Glutamatergic neuron (in vitro differentiated cells): ENCODE results near the gene FMC1. TPM values are rescaled to one million over a fixed set of nuclear protein-coding genes. Genes with fewer than 3 reads are reported as not detected.
"Not testable (repeated sequence)": the region's sequence is repeated elsewhere in the genome, so short reads cannot be mapped to it uniquely, and the experiment has no call there.

ENCODE experiments used
- DNase-seq: peaks from one replicate; pipeline ENCODE4 v3.0.0; 2022
- H3K27ac Mint-ChIP-seq: one replicate; pipeline ENCODE4 v1.8.0; 2020; ENCODE audit warnings: mild to moderate bottlenecking, mixed read lengths, inconsistent platforms; ENCODE audit not compliant: unreplicated experiment
- H3K27me3 Mint-ChIP-seq: one replicate; pipeline ENCODE4 v1.8.0; 2020; ENCODE audit warnings: mild to moderate bottlenecking, moderate library complexity, mixed read lengths, inconsistent platforms; ENCODE audit not compliant: unreplicated experiment
- H3K36me3 Mint-ChIP-seq: one replicate; pipeline ENCODE4 v1.8.0; 2020; ENCODE audit warnings: mild to moderate bottlenecking, mixed read lengths, inconsistent platforms; ENCODE audit not compliant: unreplicated experiment
- H3K4me1 Mint-ChIP-seq: one replicate; pipeline ENCODE4 v1.8.0; 2020; ENCODE audit warnings: mild to moderate bottlenecking, low read depth, mixed read lengths, inconsistent platforms; ENCODE audit not compliant: unreplicated experiment
- H3K4me3 Mint-ChIP-seq: one replicate; pipeline ENCODE4 v1.8.0; 2020; ENCODE audit warnings: mild to moderate bottlenecking, mixed read lengths, inconsistent platforms; ENCODE audit not compliant: unreplicated experiment
- H3K9me3 Mint-ChIP-seq: one replicate; pipeline ENCODE4 v1.8.0; 2020; ENCODE audit warnings: mild to moderate bottlenecking, moderate library complexity, mixed read lengths, inconsistent platforms; ENCODE audit not compliant: unreplicated experiment
- total RNA-seq: library from RNA; stranded (reverse); fragmentation: NEBNext Ultra II Directional; extraction: Animal tissue kit (Norgen Biotek cat#: 25700); gene quantifications from one replicate; pipeline ENCODE4 v1.2.1, GENCODE V29; 2021; ENCODE audit not compliant: unreplicated experiment
- TF ChIP-seq, protein P1 (sequence below): fragments of 200-600 bp; sonication (generic); IDR thresholded peaks from one replicate; pipeline ENCODE4 v1.5.0; 2021; ENCODE audit not compliant: partially characterized antibody, unreplicated experiment

The FMC1 gene
- total RNA-seq, 1 donor from 2014 or later, result 40.1 TPM

DNA sequence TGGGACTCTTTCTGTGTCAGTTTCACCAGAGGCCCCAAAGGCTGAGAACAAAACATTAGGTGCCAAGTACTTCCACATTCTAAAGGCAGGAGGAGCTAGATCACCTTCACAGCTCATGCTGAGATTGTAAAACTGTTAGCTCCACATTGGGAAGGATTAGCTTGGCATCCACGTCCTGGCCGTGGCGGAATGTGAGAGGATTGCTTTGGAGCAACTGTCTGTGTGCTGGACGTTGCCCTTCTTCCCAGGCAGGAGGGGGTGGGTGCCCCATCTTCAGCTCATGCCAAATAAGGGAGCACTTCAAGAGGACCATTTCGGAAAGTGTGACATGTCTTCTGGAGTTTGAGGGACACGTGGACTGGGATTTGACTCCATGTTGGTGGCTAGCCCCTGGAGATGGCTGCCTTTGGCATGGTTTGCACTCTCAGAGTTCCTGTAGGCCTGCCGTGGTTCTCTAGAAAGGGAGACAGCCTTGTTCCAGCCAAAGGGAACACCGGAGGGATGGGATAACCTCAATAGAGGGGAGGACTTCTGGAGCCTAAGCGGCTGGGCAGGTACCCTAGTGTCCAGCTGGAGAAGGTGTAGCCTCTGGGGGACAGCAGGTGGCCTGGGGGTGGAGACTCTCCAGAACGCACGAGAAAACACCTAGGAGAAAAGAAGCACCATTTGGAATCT is 19.9 kb upstream of the FMC1 start:
- Mint-ChIP-seq H3K27ac (no peak overlapping the region), H3K27me3 (no peaks in the 10 kb centered on the region), H3K9me3 (no peaks in the 10 kb centered on the region), H3K4me1 (no peaks in the 10 kb centered on the region), H3K36me3 (no peaks in the 10 kb centered on the region), H3K4me3 (no peak overlapping the region)
- TF ChIP-seq, protein P1, sequence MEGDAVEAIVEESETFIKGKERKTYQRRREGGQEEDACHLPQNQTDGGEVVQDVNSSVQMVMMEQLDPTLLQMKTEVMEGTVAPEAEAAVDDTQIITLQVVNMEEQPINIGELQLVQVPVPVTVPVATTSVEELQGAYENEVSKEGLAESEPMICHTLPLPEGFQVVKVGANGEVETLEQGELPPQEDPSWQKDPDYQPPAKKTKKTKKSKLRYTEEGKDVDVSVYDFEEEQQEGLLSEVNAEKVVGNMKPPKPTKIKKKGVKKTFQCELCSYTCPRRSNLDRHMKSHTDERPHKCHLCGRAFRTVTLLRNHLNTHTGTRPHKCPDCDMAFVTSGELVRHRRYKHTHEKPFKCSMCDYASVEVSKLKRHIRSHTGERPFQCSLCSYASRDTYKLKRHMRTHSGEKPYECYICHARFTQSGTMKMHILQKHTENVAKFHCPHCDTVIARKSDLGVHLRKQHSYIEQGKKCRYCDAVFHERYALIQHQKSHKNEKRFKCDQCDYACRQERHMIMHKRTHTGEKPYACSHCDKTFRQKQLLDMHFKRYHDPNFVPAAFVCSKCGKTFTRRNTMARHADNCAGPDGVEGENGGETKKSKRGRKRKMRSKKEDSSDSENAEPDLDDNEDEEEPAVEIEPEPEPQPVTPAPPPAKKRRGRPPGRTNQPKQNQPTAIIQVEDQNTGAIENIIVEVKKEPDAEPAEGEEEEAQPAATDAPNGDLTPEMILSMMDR, result no peak
- no peak for DNase-seq

DNA sequence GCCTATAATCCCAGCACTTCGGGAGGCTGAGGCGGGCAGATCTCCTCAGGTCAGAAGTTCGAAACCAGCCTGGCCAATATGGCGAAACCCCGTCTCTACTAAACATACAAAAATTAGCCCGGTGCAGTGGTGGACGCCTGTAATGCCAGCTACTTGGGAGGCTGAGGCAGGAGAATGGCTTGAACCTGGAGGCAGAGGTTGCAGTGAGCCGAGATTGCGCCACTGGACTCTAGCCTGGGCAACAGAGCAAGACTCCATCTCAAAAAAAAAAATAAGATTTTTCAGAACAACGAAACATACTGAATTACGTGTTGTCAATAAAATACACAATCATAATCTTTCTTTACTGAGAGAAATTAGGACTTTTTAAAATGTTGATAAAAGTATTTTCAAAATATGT is 16.4 kb upstream of the FMC1 start:
- not testable (repeated sequence) for H3K27me3 Mint-ChIP-seq, H3K4me1 Mint-ChIP-seq, DNase-seq, H3K36me3 Mint-ChIP-seq, H3K4me3 Mint-ChIP-seq, H3K27ac Mint-ChIP-seq, H3K9me3 Mint-ChIP-seq

DNA sequence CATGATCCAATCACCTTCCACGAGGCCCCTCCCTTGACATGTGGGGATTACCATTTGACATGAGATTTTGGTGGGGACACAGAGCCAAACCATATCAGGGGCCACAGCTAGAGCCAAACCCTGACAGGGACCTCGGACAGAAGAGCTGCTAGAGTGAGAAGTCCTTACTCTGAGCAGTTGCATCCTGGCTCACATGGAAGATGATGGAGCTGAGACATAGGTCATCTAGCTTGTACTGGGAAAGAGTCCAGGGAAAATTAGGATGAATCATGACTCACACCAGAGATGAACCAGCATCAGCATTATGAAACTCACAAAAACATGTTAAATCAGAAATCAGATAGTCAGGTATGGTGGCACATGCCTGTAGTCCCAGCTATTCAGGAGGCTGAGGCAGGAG is 12.8 kb upstream of the FMC1 start:
- no peak overlapping the region for H3K4me3 Mint-ChIP-seq
- H3K27me3 Mint-ChIP-seq, result peaks cover 1% of the 10 kb centered on the region
- TF ChIP-seq, protein P1, result no peak
- no peaks in the 10 kb centered on the region for H3K4me1 Mint-ChIP-seq
- H3K9me3 Mint-ChIP-seq, result no peaks in the 10 kb centered on the region
- no peak overlapping the region for H3K27ac Mint-ChIP-seq
- no peaks in the 10 kb centered on the region for H3K36me3 Mint-ChIP-seq
- DNase-seq, result no peak

DNA sequence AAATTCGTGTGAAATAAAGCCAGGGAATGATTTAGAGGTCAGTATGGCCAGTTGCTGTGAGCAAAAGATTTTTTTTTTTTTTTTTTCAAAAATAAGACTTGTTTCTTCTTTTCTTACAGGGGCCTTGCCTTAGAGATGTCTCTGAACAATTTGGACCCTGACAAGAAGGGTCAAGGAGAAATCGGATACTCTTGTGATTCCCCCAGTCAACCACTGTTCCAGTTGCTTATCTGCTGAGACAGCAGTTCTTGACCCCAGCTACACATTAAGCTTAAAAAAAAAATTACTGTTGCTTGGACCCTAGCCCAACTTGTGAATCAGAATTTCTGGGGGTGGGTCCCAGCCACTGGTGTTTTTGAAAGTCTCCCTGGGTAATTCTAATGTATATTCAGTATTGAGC is 12.0 kb upstream of the FMC1 start:
- DNase-seq, result no peak
- Mint-ChIP-seq H3K27ac (no peak overlapping the region), H3K36me3 (no peaks in the 10 kb centered on the region)

DNA sequence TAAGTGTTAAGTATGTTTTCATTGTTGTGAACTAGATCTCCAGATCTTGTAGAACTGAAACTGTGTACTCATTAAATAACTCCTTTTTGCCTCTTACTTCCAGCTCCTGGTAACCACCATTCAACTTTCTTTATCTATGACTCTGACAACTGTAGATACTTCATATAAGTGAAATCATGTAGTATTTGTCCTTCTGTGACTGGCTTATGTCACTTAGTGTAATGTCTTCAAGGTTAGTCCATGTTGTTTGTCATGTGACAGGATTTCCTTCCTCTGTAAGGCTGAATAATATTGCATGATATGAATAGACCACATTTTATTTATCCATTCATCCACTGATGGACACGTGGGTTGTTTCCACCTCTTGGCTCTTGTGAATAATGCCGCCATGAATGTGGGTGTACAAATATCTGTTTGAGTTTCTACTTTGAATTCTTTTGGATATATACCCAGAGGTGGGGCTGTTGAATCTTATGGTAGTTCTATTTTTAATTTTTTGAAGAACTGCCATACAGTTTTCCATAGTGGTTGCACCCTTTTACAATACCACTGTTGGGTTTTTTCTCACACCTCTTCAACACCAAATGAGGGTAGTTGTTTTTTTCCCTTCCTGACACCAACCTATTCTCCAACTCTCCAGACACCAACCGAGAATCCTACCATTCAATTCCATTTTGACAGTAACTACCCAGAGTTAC is 10.7 kb upstream of the FMC1 start:
- no peak overlapping the region for H3K27ac Mint-ChIP-seq
- H3K4me1 Mint-ChIP-seq, result no peaks in the 10 kb centered on the region
- TF ChIP-seq, protein P1, result no peak
- peaks cover 1% of the 10 kb centered on the region for H3K27me3 Mint-ChIP-seq
- no peaks in the 10 kb centered on the region for H3K36me3 Mint-ChIP-seq
- no peak overlapping the region for H3K4me3 Mint-ChIP-seq
- no peak for DNase-seq
- H3K9me3 Mint-ChIP-seq, result peaks cover 1% of the 10 kb centered on the region

More for the DNA sequence above, 12.0 kb upstream of the FMC1 start:
- TF ChIP-seq, protein P1, result no peak
- Mint-ChIP-seq H3K27me3 (peaks cover 1% of the 10 kb centered on the region), H3K4me1 (no peaks in the 10 kb centered on the region), H3K4me3 (no peak overlapping the region), H3K9me3 (no peaks in the 10 kb centered on the region)
